Ishikawa (cell line): ENCODE measurements around the gene PDZRN3.

Source experiments
- CREB1 ChIP-seq: IDR thresholded peaks from 2 replicates; pipeline ENCODE4 v1.6.1; 2012; ENCODE audit warnings: low read depth
- TAF1 ChIP-seq: IDR thresholded peaks from 2 replicates; pipeline ENCODE4 v1.6.1; 2012; ENCODE audit warnings: low read depth, mild to moderate bottlenecking
- YY1 ChIP-seq: IDR thresholded peaks from 2 replicates; pipeline ENCODE4 v1.6.1; 2012; ENCODE audit warnings: low read depth
- TF ChIP-seq, protein P1 (sequence below): IDR thresholded peaks from 2 replicates; pipeline ENCODE4 v1.6.1; 2012; ENCODE audit warnings: low read depth, mild to moderate bottlenecking

DNA sequence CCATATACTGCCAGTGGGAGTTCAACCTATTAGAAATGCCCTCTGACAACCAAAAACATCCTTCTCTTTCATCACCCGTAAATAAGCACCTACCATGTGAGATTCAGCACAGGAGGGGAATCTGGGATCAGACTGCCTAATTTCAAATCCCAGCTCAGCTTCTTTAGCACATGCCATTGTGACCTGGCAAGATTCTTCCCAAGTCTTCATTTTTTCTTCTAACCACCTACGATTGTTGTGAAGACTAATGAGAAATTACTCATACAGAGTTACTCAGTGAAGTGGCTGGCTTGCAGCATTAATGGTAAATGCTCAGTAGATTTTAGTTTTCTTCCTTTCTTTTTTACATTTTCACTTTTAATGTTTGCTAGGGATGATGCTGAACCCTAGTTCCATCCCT lies 176.7 kb downstream of the PDZRN3 start:
- TF ChIP-seq TAF1: no peak
- TF ChIP-seq, protein P1, sequence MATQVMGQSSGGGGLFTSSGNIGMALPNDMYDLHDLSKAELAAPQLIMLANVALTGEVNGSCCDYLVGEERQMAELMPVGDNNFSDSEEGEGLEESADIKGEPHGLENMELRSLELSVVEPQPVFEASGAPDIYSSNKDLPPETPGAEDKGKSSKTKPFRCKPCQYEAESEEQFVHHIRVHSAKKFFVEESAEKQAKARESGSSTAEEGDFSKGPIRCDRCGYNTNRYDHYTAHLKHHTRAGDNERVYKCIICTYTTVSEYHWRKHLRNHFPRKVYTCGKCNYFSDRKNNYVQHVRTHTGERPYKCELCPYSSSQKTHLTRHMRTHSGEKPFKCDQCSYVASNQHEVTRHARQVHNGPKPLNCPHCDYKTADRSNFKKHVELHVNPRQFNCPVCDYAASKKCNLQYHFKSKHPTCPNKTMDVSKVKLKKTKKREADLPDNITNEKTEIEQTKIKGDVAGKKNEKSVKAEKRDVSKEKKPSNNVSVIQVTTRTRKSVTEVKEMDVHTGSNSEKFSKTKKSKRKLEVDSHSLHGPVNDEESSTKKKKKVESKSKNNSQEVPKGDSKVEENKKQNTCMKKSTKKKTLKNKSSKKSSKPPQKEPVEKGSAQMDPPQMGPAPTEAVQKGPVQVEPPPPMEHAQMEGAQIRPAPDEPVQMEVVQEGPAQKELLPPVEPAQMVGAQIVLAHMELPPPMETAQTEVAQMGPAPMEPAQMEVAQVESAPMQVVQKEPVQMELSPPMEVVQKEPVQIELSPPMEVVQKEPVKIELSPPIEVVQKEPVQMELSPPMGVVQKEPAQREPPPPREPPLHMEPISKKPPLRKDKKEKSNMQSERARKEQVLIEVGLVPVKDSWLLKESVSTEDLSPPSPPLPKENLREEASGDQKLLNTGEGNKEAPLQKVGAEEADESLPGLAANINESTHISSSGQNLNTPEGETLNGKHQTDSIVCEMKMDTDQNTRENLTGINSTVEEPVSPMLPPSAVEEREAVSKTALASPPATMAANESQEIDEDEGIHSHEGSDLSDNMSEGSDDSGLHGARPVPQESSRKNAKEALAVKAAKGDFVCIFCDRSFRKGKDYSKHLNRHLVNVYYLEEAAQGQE: no peak
- no peak for TF ChIP-seq YY1
- no peak for TF ChIP-seq CREB1
